Lower lobe of right lung (tissue), 2 donors: ENCODE measurements around the gene ARID1B. TPM values are rescaled to one million over a fixed set of nuclear protein-coding genes. Genes with fewer than 3 reads are reported as not detected.

ENCODE experiments used
- ATAC-seq, 2 donors: fragments of 200-7000 bp; cut with Tn5 transposase; one replicate each; pipeline ENCODE4 v1.9.1; 2020 to 2022; ENCODE audit warnings: mild to moderate bottlenecking in 2 of 2, moderate library complexity in 2 of 2
- DNase-seq: peaks from one replicate; pipeline ENCODE4 v3.0.0-alpha.2; 2020
- H3K27ac ChIP-seq: fragments of 200-600 bp; one replicate; pipeline ENCODE4 v1.8.0; 2022
- H3K27me3 ChIP-seq: fragments of 200-600 bp; one replicate; pipeline ENCODE4 v1.8.0; 2022; ENCODE audit warnings: low read depth
- H3K36me3 ChIP-seq: fragments of 200-600 bp; one replicate; pipeline ENCODE4 v1.8.0; 2022; ENCODE audit warnings: mild to moderate bottlenecking
- H3K4me1 ChIP-seq: fragments of 200-600 bp; one replicate; pipeline ENCODE4 v1.8.0; 2022
- H3K4me3 ChIP-seq: fragments of 200-600 bp; one replicate; pipeline ENCODE4 v1.8.0; 2022; ENCODE audit warnings: mild to moderate bottlenecking
- H3K9me3 ChIP-seq: fragments of 200-600 bp; one replicate; pipeline ENCODE4 v1.8.0; 2022
- intact Hi-C: fragments of 100-400 bp; cut with DNase I; formaldehyde crosslinking; loops from one replicate; pipeline ENCODE4 v1.11.0; 2022
- total RNA-seq: library from RNA; stranded (reverse); fragmentation: NEBNext Ultra II Directional; extraction: Animal tissue kit (Norgen Biotek cat#: 25700); gene quantifications from one replicate; pipeline ENCODE4 v1.2.1, GENCODE V29; 2021
- TF ChIP-seq, protein P1 (sequence below): fragments of 200-600 bp; IDR thresholded peaks from one replicate; pipeline ENCODE4 v1.8.0; 2022; ENCODE audit warnings: antibody characterized with exemption, mild to moderate bottlenecking
- donor health status: DM: no; HTN: yes; CAD: no; lungs with severe emphysema.

ARID1B gene
- total RNA-seq, 1 donor from 2014 or later, result 95.5 TPM

- Histone ChIP-seq H3K4me1 (no peaks in the 10 kb centered on the region), H3K36me3 (no peaks in the 10 kb centered on the region), H3K27ac (no peak overlapping the region), H3K4me3 (no peak overlapping the region), H3K27me3 (no peaks in the 10 kb centered on the region), H3K9me3 (no peaks in the 10 kb centered on the region)
- DNase-seq (no peak), ATAC-seq (no peak)
- intact Hi-C loops, result no loop called here
- TF ChIP-seq, protein P1, sequence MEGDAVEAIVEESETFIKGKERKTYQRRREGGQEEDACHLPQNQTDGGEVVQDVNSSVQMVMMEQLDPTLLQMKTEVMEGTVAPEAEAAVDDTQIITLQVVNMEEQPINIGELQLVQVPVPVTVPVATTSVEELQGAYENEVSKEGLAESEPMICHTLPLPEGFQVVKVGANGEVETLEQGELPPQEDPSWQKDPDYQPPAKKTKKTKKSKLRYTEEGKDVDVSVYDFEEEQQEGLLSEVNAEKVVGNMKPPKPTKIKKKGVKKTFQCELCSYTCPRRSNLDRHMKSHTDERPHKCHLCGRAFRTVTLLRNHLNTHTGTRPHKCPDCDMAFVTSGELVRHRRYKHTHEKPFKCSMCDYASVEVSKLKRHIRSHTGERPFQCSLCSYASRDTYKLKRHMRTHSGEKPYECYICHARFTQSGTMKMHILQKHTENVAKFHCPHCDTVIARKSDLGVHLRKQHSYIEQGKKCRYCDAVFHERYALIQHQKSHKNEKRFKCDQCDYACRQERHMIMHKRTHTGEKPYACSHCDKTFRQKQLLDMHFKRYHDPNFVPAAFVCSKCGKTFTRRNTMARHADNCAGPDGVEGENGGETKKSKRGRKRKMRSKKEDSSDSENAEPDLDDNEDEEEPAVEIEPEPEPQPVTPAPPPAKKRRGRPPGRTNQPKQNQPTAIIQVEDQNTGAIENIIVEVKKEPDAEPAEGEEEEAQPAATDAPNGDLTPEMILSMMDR, result no peak
Measured at GRCh38 chr6:156767603-156768467, 9.3 kb upstream of the ARID1B start.

DNA sequence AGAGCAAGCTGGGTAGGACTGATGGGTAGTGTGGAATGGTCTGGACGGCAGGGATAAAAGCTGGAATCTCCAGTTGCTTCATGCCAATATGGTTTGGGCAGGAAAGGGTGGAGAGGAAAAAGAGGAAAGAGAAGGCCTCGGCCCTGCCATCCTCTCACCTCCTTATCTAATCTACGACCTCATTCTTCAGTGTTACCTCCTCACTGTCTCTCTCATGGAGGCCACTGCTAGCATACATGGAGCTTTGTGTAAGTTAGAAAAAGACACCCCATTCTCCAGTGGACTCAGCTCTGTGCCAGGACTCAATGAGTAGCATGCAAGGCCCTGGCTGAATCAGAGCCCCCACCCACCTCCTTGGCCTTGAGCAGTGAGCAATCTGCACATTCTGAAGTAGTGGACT is 6.1 kb upstream of the ARID1B start:
- no peak overlapping the region for H3K27ac ChIP-seq
- H3K4me1 ChIP-seq, result peaks cover 18% of the 10 kb centered on the region
- H3K4me3 ChIP-seq, result no peak overlapping the region
- DNase-seq (no peak), ATAC-seq (no peak)
- TF ChIP-seq, protein P1, result no peak
- H3K9me3 ChIP-seq, result no peaks in the 10 kb centered on the region
- intact Hi-C loops, result no loop called here
- no peaks in the 10 kb centered on the region for H3K36me3 ChIP-seq
- no peaks in the 10 kb centered on the region for H3K27me3 ChIP-seq

- peaks cover 24% of the 10 kb centered on the region for H3K4me1 ChIP-seq
- TF ChIP-seq, protein P1, result no peak
- no peaks in the 10 kb centered on the region for H3K9me3 ChIP-seq
- DNase-seq, result no peak
- H3K27me3 ChIP-seq, result no peaks in the 10 kb centered on the region
- no peak for ATAC-seq
- intact Hi-C loops, result no loop called here
- H3K36me3 ChIP-seq, result no peaks in the 10 kb centered on the region
- H3K4me3 ChIP-seq, result no peak overlapping the region
- no peak overlapping the region for H3K27ac ChIP-seq
Measured at GRCh38 chr6:156771761-156772160, 5.4 kb upstream of the ARID1B start.

DNA sequence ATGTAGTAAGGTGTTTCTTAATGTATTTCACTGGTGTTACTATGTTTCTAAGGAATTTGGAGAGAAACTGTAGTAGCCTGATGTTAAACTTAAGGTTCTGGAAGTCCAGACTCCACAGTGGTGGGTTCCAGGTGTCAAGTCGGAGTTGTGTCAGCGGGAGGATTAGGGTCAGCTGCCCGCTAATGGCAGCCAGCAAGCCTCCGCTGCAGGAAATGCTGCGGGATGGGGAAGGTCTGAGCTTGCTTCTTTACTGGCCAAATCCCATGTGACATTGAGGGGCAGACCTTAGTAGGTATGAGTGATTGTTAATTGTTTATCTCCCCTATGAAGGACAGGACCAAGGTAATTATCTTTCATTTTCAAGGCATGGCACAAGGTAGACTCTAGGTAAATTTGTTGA is 3.7 kb upstream of the ARID1B start:
- intact Hi-C loops, result no loop called here
- TF ChIP-seq, protein P1, result no peak
- Histone ChIP-seq H3K27me3 (no peaks in the 10 kb centered on the region), H3K4me1 (peaks cover 24% of the 10 kb centered on the region), H3K27ac (no peak overlapping the region), H3K36me3 (no peaks in the 10 kb centered on the region), H3K4me3 (no peak overlapping the region), H3K9me3 (no peaks in the 10 kb centered on the region)
- ATAC-seq, result no peak
- DNase-seq, result no peak

DNA sequence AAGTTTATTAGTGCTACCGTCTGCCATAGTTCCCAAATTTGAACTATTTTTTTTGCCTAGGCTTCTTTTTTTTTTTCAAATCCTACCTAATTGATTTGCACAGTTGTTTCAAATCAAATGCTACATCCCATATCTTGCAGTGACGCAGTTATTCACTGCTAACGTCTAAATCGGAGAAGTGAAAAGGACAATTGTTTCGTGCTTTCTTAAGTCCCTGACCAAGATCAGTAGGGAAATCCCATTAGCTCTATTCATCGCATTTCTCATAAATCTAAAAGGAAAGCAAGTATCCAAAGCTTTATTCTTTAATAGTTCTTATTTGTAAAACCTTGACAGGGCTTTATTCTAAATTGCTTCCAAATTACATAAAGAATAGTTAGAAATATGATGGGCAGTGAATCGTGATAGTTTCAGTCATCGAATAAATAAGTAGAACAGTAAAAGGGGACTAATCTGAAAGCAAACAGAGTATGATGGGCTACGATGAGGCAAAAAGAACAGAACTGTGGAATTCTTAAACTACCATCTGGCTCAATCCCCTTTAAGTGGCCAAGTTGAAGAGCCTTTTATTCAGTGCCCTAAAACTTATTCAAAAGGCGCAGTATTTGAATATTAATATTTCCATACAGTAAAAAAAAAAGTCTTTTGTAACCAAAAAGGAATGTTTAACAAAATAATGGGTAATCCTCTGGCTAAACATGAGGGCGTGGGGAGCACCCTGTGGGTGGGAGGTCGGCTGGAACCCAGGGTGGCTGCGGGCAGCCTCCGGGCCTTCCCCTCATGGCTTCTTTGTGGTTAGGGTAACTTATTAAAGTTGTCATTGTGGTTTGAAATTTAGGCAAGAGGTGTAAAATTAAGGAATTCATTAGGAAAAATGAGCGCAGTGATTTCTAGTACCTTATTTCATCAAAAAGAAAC is 3.0 kb upstream of the ARID1B start:
- intact Hi-C loops, result no loop called here
- no peaks in the 10 kb centered on the region for H3K36me3 ChIP-seq
- peaks cover 24% of the 10 kb centered on the region for H3K4me1 ChIP-seq
- ATAC-seq (no peak), DNase-seq (no peak)
- no peak overlapping the region for H3K4me3 ChIP-seq
- no peak overlapping the region for H3K27ac ChIP-seq
- TF ChIP-seq, protein P1, result no peak
- no peaks in the 10 kb centered on the region for H3K9me3 ChIP-seq
- no peaks in the 10 kb centered on the region for H3K27me3 ChIP-seq
